IMR-90 (cell line): ENCODE measurements around the gene CATSPER3. TPM values are rescaled to one million over a fixed set of nuclear protein-coding genes. Genes with fewer than 3 reads are reported as not detected.

Experiments used
- ATAC-seq: fragments of 200-7000 bp; cut with Tn5 transposase; 2 replicates; pipeline ENCODE4 v1.9.1; 2020; ENCODE audit warnings: low read depth, mild to moderate bottlenecking, moderate library complexity
- BruUV-seq: library from RNA; stranded (reverse); fragments of 400-500 nt; replicated peaks from 2 replicates; lab custom pipeline; 2021; lab: Mats Ljungman, UMichigan
- CTCF ChIA-PET: fragments of 300-600 bp; formaldehyde crosslinking; extraction: SDS; loops from one replicate; lab custom pipeline; 2021; ENCODE audit warnings: antibody characterized with exemption; lab: Yijun Ruan, JAX
- POLR2A ChIA-PET: fragments of 300-600 bp; sonication (Branson Sonifier 250); formaldehyde crosslinking; loops from one replicate; lab custom pipeline; 2022; ENCODE audit warnings: antibody characterized with exemption; ENCODE audit not compliant: unreplicated experiment; lab: Charles Lee
- DNase-seq: peaks from one replicate; pipeline ENCODE4 v3.0.0; 2013
- H2AFZ ChIP-seq: replicated peaks from 2 replicates; pipeline ENCODE3; 2013; ENCODE audit warnings: low read length, mild to moderate bottlenecking; ENCODE audit not compliant: poor library complexity
- H2AK5ac ChIP-seq: 2 replicates; pipeline ENCODE4 v1.6.1; 2013; ENCODE audit warnings: low read depth, low read length, inconsistent platforms
- H2AK9ac ChIP-seq: replicated peaks from 2 replicates; pipeline ENCODE3; 2013; ENCODE audit warnings: mild to moderate bottlenecking, low read depth, low read length, moderate library complexity; ENCODE audit not compliant: poor library complexity
- H2BK120ac ChIP-seq: 2 replicates; pipeline ENCODE4 v1.6.1; 2013; ENCODE audit warnings: low read depth, low read length, inconsistent platforms
- H2BK15ac ChIP-seq: 3 replicates; pipeline ENCODE4 v1.6.1; 2013; ENCODE audit warnings: low read depth, low read length, inconsistent platforms
- H2BK20ac ChIP-seq: 2 replicates; pipeline ENCODE4 v1.6.1; 2013; ENCODE audit warnings: low read depth, mild to moderate bottlenecking, inconsistent platforms, low read length, moderate library complexity
- H2BK5ac ChIP-seq: 2 replicates; pipeline ENCODE4 v1.6.1; 2013; ENCODE audit warnings: mild to moderate bottlenecking, low read depth, low read length, inconsistent platforms; ENCODE audit not compliant: poor library complexity, severe bottlenecking
- H3K14ac ChIP-seq: replicated peaks from 2 replicates; pipeline ENCODE4 v1.6.1; 2013; ENCODE audit warnings: low read depth, low read length, inconsistent platforms
- H3K18ac ChIP-seq: 2 replicates; pipeline ENCODE4 v1.6.1; 2013; ENCODE audit warnings: low read depth, low read length, control low read depth
- H3K23ac ChIP-seq: 2 replicates; pipeline ENCODE4 v1.6.1; 2013; ENCODE audit warnings: low read depth, low read length, inconsistent platforms
- H3K27ac ChIP-seq: 2 replicates; pipeline ENCODE4 v1.5.1; 2013; ENCODE audit warnings: mild to moderate bottlenecking, control low read depth, low read length; ENCODE audit not compliant: insufficient read depth
- H3K27me3 ChIP-seq: 2 replicates; pipeline ENCODE4 v1.6.1; 2013; ENCODE audit warnings: low read length; ENCODE audit not compliant: control insufficient read depth, insufficient read depth
- H3K36me3 ChIP-seq: 2 replicates; pipeline ENCODE4 v1.6.1; 2013; ENCODE audit warnings: low read length, mixed read lengths; ENCODE audit not compliant: control insufficient read depth, insufficient read depth
- H3K4ac ChIP-seq: 2 replicates; pipeline ENCODE4 v1.6.1; 2013; ENCODE audit warnings: low read depth, low read length, inconsistent platforms
- H3K4me1 ChIP-seq: 2 replicates; pipeline ENCODE4 v1.6.1; 2013; ENCODE audit warnings: low read length, mixed read lengths; ENCODE audit not compliant: control insufficient read depth, insufficient read depth
- H3K4me2 ChIP-seq: 2 replicates; pipeline ENCODE4 v1.6.1; 2013; ENCODE audit warnings: low read depth, mild to moderate bottlenecking, control low read depth, low read length, moderate library complexity
- H3K4me3 ChIP-seq: 2 replicates; pipeline ENCODE4 v1.5.1; 2013; ENCODE audit warnings: low read depth, mild to moderate bottlenecking, control low read depth, low read length, moderate library complexity; ENCODE audit not compliant: insufficient read depth
- H3K56ac ChIP-seq: 2 replicates; pipeline ENCODE4 v1.6.1; 2013; ENCODE audit warnings: low read length, inconsistent platforms; ENCODE audit not compliant: insufficient read depth; ENCODE audit errors: extremely low read depth
- H3K79me1 ChIP-seq, 2 experiments: 2 replicates each; pipeline ENCODE4 v1.6.1; 2013; ENCODE audit warnings: low read length in 2 of 2, inconsistent platforms in 1 of 2, low read depth in 1 of 2
- H3K9ac ChIP-seq: 2 replicates; pipeline ENCODE4 v1.6.1; 2013; ENCODE audit warnings: low read depth, low read length, control low read depth
- H3K9me1 ChIP-seq: 2 replicates; pipeline ENCODE4 v1.6.1; 2013; ENCODE audit warnings: low read length, inconsistent platforms; ENCODE audit not compliant: insufficient read depth
- H3K9me3 ChIP-seq: 2 replicates; pipeline ENCODE4 v1.6.1; 2013; ENCODE audit warnings: low read length; ENCODE audit not compliant: control insufficient read depth, insufficient read depth
- H4K20me1 ChIP-seq: 2 replicates; pipeline ENCODE4 v1.6.1; 2013; ENCODE audit warnings: low read length, inconsistent platforms; ENCODE audit not compliant: insufficient read depth
- H4K5ac ChIP-seq: 2 replicates; pipeline ENCODE4 v1.6.1; 2013; ENCODE audit warnings: mild to moderate bottlenecking, low read depth, low read length, control low read depth
- H4K8ac ChIP-seq, 2 experiments: 2 replicates each; pipeline ENCODE4 v1.6.1; 2013; ENCODE audit warnings: low read depth in 2 of 2, low read length in 2 of 2, control low read depth in 1 of 2, inconsistent platforms in 1 of 2
- H4K91ac ChIP-seq: 2 replicates; pipeline ENCODE4 v1.6.1; 2013; ENCODE audit warnings: low read depth, low read length, inconsistent platforms; ENCODE audit not compliant: insufficient read depth
- BHLHE40 ChIP-seq: fragments of 150-350 bp; IDR thresholded peaks from 2 replicates; pipeline ENCODE4 v1.6.1; 2016; ENCODE audit warnings: mild to moderate bottlenecking, low read depth, low read length
- CEBPB ChIP-seq: IDR thresholded peaks from 2 replicates; pipeline ENCODE4 v1.6.1; 2012; ENCODE audit warnings: low read depth, low read length, improper control_type of control experiment
- CTCF ChIP-seq: conservative IDR thresholded peaks from 2 replicates; pipeline ENCODE4 v1.5.1; 2012; ENCODE audit warnings: mild to moderate bottlenecking, low read depth, low read length, improper control_type of control experiment
- ELK1 ChIP-seq: fragments of 150-350 bp; IDR thresholded peaks from 2 replicates; pipeline ENCODE4 v1.6.1; 2016; ENCODE audit warnings: low read depth, mild to moderate bottlenecking, low read length, moderate library complexity, borderline replicate concordance
- FOS ChIP-seq: fragments of 150-350 bp; IDR thresholded peaks from 2 replicates; pipeline ENCODE4 v1.6.1; 2016; ENCODE audit warnings: low read depth, low read length
- MAFK ChIP-seq: IDR thresholded peaks from 2 replicates; pipeline ENCODE4 v1.6.1; 2012; ENCODE audit warnings: low read depth, low read length, improper control_type of control experiment
- MAZ ChIP-seq: IDR thresholded peaks from 2 replicates; pipeline ENCODE4 v1.6.1; 2012; ENCODE audit warnings: low read depth, mild to moderate bottlenecking, low read length, improper control_type of control experiment, moderate library complexity, borderline replicate concordance
- NFE2L2 ChIP-seq: fragments of 150-350 bp; IDR thresholded peaks from 2 replicates; pipeline ENCODE4 v1.6.1; 2016; ENCODE audit warnings: low read depth, mild to moderate bottlenecking, low read length
- RAD21 ChIP-seq: IDR thresholded peaks from 2 replicates; pipeline ENCODE4 v1.6.1; 2012; ENCODE audit warnings: low read length, improper control_type of control experiment
- RFX5 ChIP-seq: IDR thresholded peaks from 2 replicates; pipeline ENCODE4 v1.8.0; 2012; ENCODE audit warnings: low read depth, mild to moderate bottlenecking, low read length, moderate library complexity
- SMC3 ChIP-seq: fragments of 150-350 bp; IDR thresholded peaks from 2 replicates; pipeline ENCODE4 v1.6.1; 2016; ENCODE audit warnings: low read depth, mild to moderate bottlenecking, antibody characterized with exemption, low read length, moderate library complexity
- USF2 ChIP-seq: fragments of 150-350 bp; IDR thresholded peaks from 2 replicates; pipeline ENCODE4 v1.6.1; 2017; ENCODE audit warnings: mild to moderate bottlenecking, antibody characterized with exemption, low read length, low read depth
- whole genome bisulfite sequencing, 2 experiments: methylation state at CpG; one replicate each; pipeline versions ENCODE4 v1.1.5 to v1.1.7; 2013; ENCODE audit warnings: missing lambda C conversion rate in 2 of 2; ENCODE audit not compliant: insufficient read length in 1 of 2; ENCODE audit errors: extremely low coverage in 2 of 2; 5-methylcytosine and 5-hydroxymethylcytosine counted together
- dilution Hi-C: fragments of 300-500 bp; cut with HindIII; formaldehyde crosslinking; loops from one replicate; pipeline ENCODE4 v1.14.3; 2018; ENCODE audit warnings: low sequenced_read_pairs; ENCODE audit not compliant: unreplicated experiment
- in situ Hi-C: fragments of 300-500 bp; cut with MboI; formaldehyde crosslinking; loops from 3 replicates; pipeline ENCODE4 v1.14.3; 2019; ENCODE audit warnings: low sequenced_read_pairs, inconsistent platforms, mixed read lengths
- intact Hi-C: fragments of 100-400 bp; cut with micrococcal nuclease; formaldehyde crosslinking; loops from 2 replicates; pipeline ENCODE4 v1.10.0; 2022
- polyA plus RNA-seq, 3 experiments: library from polyadenylated mRNA; depleted of rRNA; stranded (reverse); fragments of >200 nt; gene quantifications; 2 replicates each; pipeline ENCODE4 v1.2.3, GENCODE V29; 2012; ENCODE audit warnings: low replicate concordance in 1 of 3
- total RNA-seq: library from RNA; depleted of rRNA; stranded (reverse); fragments of >200 nt; gene quantifications from 2 replicates; pipeline ENCODE4 v1.2.3, GENCODE V29; 2012

Gene CATSPER3
- total and polyA plus RNA-seq, 2 of the 4 experiments (the other 2 are of a cell fraction), result under 0.01 to 0.12 TPM

- Histone ChIP-seq H3K23ac (no peak overlapping the region), H4K8ac (no peak overlapping the region), H2BK120ac (no peak overlapping the region), H4K20me1 (no peaks in the 10 kb centered on the region; the same call in 1 of the 2 replicates), H3K9ac (no peak overlapping the region), H2AK9ac (no peak overlapping the region), H3K4me1 (peaks cover 12% of the 10 kb centered on the region; the same call in 1 of the 2 replicates), H3K79me1 (no peaks in the 10 kb centered on the region), H3K9me1 (peaks cover 8% of the 10 kb centered on the region; the same call in 1 of the 2 replicates), H2AK5ac (no peak overlapping the region), H3K36me3 (no peaks in the 10 kb centered on the region), H3K27ac (peak overlapping the region; percentile 11; the same call in 1 of the 2 replicates), H2BK5ac (no peak overlapping the region), H3K18ac (no peak overlapping the region), H3K56ac (no peak overlapping the region), H3K4me2 (no peak overlapping the region), H3K4ac (no peak overlapping the region), H2BK20ac (no peak overlapping the region), H3K14ac (no peak overlapping the region; the same call in 1 of the 2 replicates), H3K4me3 (no peak overlapping the region), H2BK15ac (no peak overlapping the region), H2AFZ (no peak overlapping the region), H4K5ac (no peak overlapping the region), H3K9me3 (no peaks in the 10 kb centered on the region), H3K27me3 (peaks cover 30% of the 10 kb centered on the region), H4K91ac (no peak overlapping the region)
- BruUV-seq, result no TSS peak
- ChIA-PET CTCF (interaction anchor here (0.7 kb wide), 1 partner anchor 74 kb away, joined by 3 read pairs; no protein-coding TSS in a partner anchor), POLR2A (no interaction called here)
- intact Hi-C loops (no loop called here), in situ Hi-C loops (no loop called here), dilution Hi-C loops (no loop called here)
- TF ChIP-seq USF2, result no peak
- no peak for TF ChIP-seq CTCF
- TF ChIP-seq MAZ, result no peak
- TF ChIP-seq RFX5, result no peak
- TF ChIP-seq BHLHE40, result no peak
- TF ChIP-seq MAFK, result no peak
- no peak for TF ChIP-seq NFE2L2
- TF ChIP-seq FOS, result no peak
- TF ChIP-seq CEBPB, result no peak
- TF ChIP-seq RAD21, result no peak
- no peak for TF ChIP-seq ELK1
- TF ChIP-seq SMC3, result no peak
- DNase-seq (no peak), ATAC-seq (no peak)
- WGBS, 2 experiments, result no CpG with 5 or more reads among the region's 3 CpGs
These were observed 85.6 kb downstream of the CATSPER3 start for GRCh38 chr5:135053278-135053677.
